HepG2 (cell line): ENCODE data around the gene SAPCD1. TPM values are rescaled to one million over a fixed set of nuclear protein-coding genes. Genes with fewer than 3 reads are reported as not detected.

Experiments
- HNRNPUL1 ChIP-seq: fragments of 200-400 bp; formaldehyde crosslinking; IDR thresholded peaks from 2 replicates; pipeline ENCODE4 v1.6.1; 2017; ENCODE audit warnings: low read depth, mild to moderate bottlenecking, low read length, moderate library complexity
- IKZF4 ChIP-seq: sonication (generic); formaldehyde crosslinking; IDR thresholded peaks from 2 replicates; pipeline ENCODE4 v1.5.1; 2020; ENCODE audit warnings: borderline replicate concordance, mild to moderate bottlenecking, low read depth, missing genetic modification reagents; ENCODE audit errors: not compliant biosample characterization
- KLF11 ChIP-seq: IDR thresholded peaks from 2 replicates; pipeline ENCODE4 v1.6.1; 2016; ENCODE audit warnings: missing compliant biosample characterization
- RFX5 ChIP-seq: IDR thresholded peaks from 2 replicates; pipeline ENCODE4 v1.6.1; 2011; ENCODE audit warnings: low read depth, low read length, improper control_type of control experiment
- ZBTB21 ChIP-seq: sonication (generic); formaldehyde crosslinking; IDR thresholded peaks from 2 replicates; pipeline ENCODE4 v1.4.0; 2020; ENCODE audit warnings: missing genetic modification reagents
- ZNF20 ChIP-seq: sonication (generic); formaldehyde crosslinking; IDR thresholded peaks from 2 replicates; pipeline ENCODE4 v1.4.0; 2020; ENCODE audit warnings: mild to moderate bottlenecking, moderate library complexity, missing genetic modification reagents
- ZNF30 ChIP-seq: sonication (generic); formaldehyde crosslinking; IDR thresholded peaks from 2 replicates; pipeline ENCODE4 v1.5.0; 2020; ENCODE audit warnings: mild to moderate bottlenecking, missing genetic modification reagents
- ZNF629 ChIP-seq: sonication (generic); formaldehyde crosslinking; conservative IDR thresholded peaks from 2 replicates; pipeline ENCODE4 v1.5.0; 2020; ENCODE audit warnings: missing genetic modification reagents
- ZNF709 ChIP-seq: sonication (generic); formaldehyde crosslinking; IDR thresholded peaks from 2 replicates; pipeline ENCODE4 v1.5.0; 2020; ENCODE audit warnings: mild to moderate bottlenecking, missing genetic modification reagents
- ZNF746 ChIP-seq: sonication (generic); formaldehyde crosslinking; IDR thresholded peaks from 2 replicates; pipeline ENCODE4 v1.8.0; 2022; ENCODE audit warnings: mild to moderate bottlenecking, missing genetic modification reagents
- polyA plus RNA-seq, 8 experiments: library from polyadenylated mRNA; depleted of rRNA in 3 of 8; stranded (reverse) in 7 of 8; unstranded in 1 of 8; fragments of >200 nt; fragmentation: Illumina TruSeq in 4 of 8; extraction: Trizol in 4 of 8; gene quantifications; 2 replicates each; pipeline versions ENCODE4 v1.2.1 to v1.2.3, GENCODE V29; 2011 to 2016; ENCODE audit warnings: low read depth in 4 of 8, missing spikeins in 1 of 8, mixed read lengths in 1 of 8; ENCODE audit not compliant: insufficient read depth in 1 of 8
- total RNA-seq, 5 experiments: library from RNA; depleted of rRNA; stranded (reverse); fragments of >200 nt; fragmentation: Illumina TruSeq; extraction: Trizol; gene quantifications; 2 replicates each; pipeline ENCODE4 v1.2.3, GENCODE V29; 2016; ENCODE audit warnings: low read depth in 1 of 5
- TF ChIP-seq, protein P1 (sequence below): sonication (generic); formaldehyde crosslinking; conservative IDR thresholded peaks from 2 replicates; pipeline ENCODE4 v1.8.0; 2022; ENCODE audit warnings: mild to moderate bottlenecking, moderate library complexity, missing genetic modification reagents
- TF ChIP-seq, protein P2 (sequence below): sonication (generic); formaldehyde crosslinking; IDR thresholded peaks from 2 replicates; pipeline ENCODE4 v1.4.0; 2020; ENCODE audit warnings: missing genetic modification reagents
- TF ChIP-seq, protein P3 (sequence below): sonication (generic); formaldehyde crosslinking; IDR thresholded peaks from one replicate; pipeline ENCODE4 v1.5.1; 2020; ENCODE audit warnings: mild to moderate bottlenecking, missing genetic modification reagents; ENCODE audit errors: not compliant biosample characterization

SAPCD1 gene
- total and polyA plus RNA-seq, 2 of the 13 experiments (the other 11 are each of a cell fraction or from before 2014, with no cell fraction given), result 2.5 to 3.9 TPM

DNA sequence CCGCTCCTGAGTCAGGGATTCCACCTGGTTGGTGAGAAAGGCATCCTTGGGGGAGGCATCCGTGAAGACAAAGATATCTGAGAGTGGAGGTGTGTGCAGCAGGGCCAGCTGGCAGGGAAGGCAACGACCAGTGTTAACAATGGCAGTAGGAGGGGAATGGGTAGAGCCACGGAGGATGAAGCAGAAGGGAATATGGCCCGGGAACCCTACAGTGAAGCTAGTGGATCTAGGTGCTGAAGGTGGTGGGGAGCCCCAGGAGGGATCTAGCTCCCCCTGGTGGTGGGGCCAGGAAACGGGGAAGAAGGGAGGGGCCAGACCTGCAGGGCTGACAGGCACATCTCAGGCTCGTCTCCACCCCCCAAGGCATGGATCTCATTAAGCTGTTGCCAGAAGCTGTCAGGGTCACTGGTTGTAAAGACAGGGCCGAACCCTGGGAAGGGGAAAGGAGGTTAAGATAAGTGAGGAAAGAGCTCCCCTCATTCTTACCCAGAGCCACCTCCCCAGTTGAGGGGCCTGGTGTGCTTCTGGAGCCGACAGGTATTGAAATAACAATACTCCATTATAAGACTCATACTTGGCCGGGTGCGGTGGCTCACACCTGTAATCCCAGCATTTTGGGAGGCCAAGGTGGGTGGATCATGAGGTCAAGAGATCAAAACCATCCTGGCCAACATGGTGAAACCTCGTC is 7.4 kb downstream of the SAPCD1 start (continued):
- TF ChIP-seq, protein P1, sequence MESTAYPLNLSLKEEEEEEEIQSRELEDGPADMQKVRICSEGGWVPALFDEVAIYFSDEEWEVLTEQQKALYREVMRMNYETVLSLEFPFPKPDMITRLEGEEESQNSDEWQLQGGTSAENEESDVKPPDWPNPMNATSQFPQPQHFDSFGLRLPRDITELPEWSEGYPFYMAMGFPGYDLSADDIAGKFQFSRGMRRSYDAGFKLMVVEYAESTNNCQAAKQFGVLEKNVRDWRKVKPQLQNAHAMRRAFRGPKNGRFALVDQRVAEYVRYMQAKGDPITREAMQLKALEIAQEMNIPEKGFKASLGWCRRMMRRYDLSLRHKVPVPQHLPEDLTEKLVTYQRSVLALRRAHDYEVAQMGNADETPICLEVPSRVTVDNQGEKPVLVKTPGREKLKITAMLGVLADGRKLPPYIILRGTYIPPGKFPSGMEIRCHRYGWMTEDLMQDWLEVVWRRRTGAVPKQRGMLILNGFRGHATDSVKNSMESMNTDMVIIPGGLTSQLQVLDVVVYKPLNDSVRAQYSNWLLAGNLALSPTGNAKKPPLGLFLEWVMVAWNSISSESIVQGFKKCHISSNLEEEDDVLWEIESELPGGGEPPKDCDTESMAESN (CRISPR knock-in tag), result peak; percentile 49; the same call in 1 of the 2 replicates
- TF ChIP-seq ZNF709 (CRISPR knock-in tag) (no peak), ZNF30 (CRISPR knock-in tag) (no peak), KLF11 (no peak; the same call in 1 of the 2 replicates), ZNF629 (no peak), ZNF20 (CRISPR knock-in tag) (no peak), HNRNPUL1 (no peak), ZBTB21 (CRISPR knock-in tag) (0 out of 2 replicates have a peak, but pooled peaks have one; percentile 29), RFX5 (no peak), ZNF746 (CRISPR knock-in tag) (no peak), IKZF4 (CRISPR knock-in tag) (no peak)
- TF ChIP-seq, protein P2, sequence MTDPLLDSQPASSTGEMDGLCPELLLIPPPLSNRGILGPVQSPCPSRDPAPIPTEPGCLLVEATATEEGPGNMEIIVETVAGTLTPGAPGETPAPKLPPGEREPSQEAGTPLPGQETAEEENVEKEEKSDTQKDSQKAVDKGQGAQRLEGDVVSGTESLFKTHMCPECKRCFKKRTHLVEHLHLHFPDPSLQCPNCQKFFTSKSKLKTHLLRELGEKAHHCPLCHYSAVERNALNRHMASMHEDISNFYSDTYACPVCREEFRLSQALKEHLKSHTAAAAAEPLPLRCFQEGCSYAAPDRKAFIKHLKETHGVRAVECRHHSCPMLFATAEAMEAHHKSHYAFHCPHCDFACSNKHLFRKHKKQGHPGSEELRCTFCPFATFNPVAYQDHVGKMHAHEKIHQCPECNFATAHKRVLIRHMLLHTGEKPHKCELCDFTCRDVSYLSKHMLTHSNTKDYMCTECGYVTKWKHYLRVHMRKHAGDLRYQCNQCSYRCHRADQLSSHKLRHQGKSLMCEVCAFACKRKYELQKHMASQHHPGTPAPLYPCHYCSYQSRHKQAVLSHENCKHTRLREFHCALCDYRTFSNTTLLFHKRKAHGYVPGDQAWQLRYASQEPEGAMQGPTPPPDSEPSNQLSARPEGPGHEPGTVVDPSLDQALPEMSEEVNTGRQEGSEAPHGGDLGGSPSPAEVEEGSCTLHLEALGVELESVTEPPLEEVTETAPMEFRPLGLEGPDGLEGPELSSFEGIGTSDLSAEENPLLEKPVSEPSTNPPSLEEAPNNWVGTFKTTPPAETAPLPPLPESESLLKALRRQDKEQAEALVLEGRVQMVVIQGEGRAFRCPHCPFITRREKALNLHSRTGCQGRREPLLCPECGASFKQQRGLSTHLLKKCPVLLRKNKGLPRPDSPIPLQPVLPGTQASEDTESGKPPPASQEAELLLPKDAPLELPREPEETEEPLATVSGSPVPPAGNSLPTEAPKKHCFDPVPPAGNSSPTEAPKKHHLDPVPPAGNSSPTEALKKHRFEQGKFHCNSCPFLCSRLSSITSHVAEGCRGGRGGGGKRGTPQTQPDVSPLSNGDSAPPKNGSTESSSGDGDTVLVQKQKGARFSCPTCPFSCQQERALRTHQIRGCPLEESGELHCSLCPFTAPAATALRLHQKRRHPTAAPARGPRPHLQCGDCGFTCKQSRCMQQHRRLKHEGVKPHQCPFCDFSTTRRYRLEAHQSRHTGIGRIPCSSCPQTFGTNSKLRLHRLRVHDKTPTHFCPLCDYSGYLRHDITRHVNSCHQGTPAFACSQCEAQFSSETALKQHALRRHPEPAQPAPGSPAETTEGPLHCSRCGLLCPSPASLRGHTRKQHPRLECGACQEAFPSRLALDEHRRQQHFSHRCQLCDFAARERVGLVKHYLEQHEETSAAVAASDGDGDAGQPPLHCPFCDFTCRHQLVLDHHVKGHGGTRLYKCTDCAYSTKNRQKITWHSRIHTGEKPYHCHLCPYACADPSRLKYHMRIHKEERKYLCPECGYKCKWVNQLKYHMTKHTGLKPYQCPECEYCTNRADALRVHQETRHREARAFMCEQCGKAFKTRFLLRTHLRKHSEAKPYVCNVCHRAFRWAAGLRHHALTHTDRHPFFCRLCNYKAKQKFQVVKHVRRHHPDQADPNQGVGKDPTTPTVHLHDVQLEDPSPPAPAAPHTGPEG (CRISPR knock-in tag), result no peak
- TF ChIP-seq, protein P3, sequence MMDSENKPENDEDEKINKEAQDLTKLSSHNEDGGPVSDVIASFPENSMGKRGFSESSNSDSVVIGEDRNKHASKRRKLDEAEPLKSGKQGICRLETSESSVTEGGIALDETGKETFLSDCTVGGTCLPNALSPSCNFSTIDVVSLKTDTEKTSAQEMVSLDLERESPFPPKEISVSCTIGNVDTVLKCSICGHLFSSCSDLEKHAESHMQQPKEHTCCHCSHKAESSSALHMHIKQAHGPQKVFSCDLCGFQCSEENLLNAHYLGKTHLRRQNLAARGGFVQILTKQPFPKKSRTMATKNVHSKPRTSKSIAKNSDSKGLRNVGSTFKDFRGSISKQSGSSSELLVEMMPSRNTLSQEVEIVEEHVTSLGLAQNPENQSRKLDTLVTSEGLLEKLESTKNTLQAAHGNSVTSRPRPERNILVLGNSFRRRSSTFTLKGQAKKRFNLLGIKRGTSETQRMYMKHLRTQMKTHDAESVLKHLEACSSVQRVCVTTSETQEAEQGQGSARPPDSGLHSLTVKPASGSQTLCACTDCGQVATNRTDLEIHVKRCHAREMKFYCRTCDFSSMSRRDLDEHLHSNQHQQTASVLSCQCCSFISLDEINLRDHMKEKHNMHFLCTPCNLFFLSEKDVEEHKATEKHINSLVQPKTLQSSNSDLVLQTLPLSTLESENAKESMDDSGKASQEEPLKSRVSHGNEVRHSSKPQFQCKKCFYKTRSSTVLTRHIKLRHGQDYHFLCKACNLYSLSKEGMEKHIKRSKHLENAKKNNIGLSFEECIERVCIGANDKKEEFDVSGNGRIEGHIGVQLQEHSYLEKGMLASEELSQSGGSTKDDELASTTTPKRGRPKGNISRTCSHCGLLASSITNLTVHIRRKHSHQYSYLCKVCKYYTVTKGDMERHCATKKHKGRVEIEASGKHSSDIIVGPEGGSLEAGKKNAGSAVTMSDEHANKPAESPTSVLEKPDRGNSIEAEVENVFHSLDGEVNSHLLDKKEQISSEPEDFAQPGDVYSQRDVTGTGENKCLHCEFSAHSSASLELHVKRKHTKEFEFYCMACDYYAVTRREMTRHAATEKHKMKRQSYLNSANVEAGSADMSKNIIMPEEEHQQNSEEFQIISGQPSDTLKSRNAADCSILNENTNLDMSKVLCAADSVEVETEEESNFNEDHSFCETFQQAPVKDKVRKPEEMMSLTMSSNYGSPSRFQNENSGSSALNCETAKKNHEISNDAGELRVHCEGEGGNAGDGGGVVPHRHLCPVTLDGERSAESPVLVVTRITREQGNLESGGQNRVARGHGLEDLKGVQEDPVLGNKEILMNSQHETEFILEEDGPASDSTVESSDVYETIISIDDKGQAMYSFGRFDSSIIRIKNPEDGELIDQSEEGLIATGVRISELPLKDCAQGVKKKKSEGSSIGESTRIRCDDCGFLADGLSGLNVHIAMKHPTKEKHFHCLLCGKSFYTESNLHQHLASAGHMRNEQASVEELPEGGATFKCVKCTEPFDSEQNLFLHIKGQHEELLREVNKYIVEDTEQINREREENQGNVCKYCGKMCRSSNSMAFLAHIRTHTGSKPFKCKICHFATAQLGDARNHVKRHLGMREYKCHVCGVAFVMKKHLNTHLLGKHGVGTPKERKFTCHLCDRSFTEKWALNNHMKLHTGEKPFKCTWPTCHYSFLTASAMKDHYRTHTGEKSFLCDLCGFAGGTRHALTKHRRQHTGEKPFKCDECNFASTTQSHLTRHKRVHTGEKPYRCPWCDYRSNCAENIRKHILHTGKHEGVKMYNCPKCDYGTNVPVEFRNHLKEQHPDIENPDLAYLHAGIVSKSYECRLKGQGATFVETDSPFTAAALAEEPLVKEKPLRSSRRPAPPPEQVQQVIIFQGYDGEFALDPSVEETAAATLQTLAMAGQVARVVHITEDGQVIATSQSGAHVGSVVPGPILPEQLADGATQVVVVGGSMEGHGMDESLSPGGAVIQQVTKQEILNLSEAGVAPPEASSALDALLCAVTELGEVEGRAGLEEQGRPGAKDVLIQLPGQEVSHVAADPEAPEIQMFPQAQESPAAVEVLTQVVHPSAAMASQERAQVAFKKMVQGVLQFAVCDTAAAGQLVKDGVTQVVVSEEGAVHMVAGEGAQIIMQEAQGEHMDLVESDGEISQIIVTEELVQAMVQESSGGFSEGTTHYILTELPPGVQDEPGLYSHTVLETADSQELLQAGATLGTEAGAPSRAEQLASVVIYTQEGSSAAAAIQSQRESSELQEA (CRISPR knock-in tag), result no peak
